Stimulated activated CD8-positive, alpha-beta memory T cell treated with anti-CD3 and anti-CD28 coated beads, Interleukin-7, amount 100 ng/mL, for 1 hour (primary cell): ENCODE measurements around the gene PLK2.

Experiments used
- DNase-seq, 2 donors: peaks; one replicate each; pipeline ENCODE4 v3.0.0-alpha.2; 2020; ENCODE audit warnings: low read depth in 2 of 2

Gene PLK2

GRCh38 chr5:58460002-58460731, at the start of gene PLK2:
Gene PLK2 (minus strand): TSS chr5:58460086. CDS start chr5:58459959, 127 bp downstream.
- DNase-seq, result peak; percentile 86

GRCh38 chr5:58507715-58508114, 47.8 kb upstream of the PLK2 start:
- DNase-seq, result no peak

GRCh38 chr5:58505971-58506640, 46.2 kb upstream of the PLK2 start:
- DNase-seq, result no peak

- DNase-seq, result no peak
Measured at GRCh38 chr5:58505502-58505901, 45.6 kb upstream of the PLK2 start.

- no peak for DNase-seq
Measured at GRCh38 chr5:58504766-58505165, 44.9 kb upstream of the PLK2 start.

- no peak for DNase-seq
Measured at GRCh38 chr5:58503390-58504046, 43.6 kb upstream of the PLK2 start.

GRCh38 chr5:58501778-58502417, 42.0 kb upstream of the PLK2 start:
- no peak for DNase-seq

GRCh38 chr5:58499941-58500340, 40.1 kb upstream of the PLK2 start:
- no peak for DNase-seq

GRCh38 chr5:58499231-58499630, 39.3 kb upstream of the PLK2 start:
- no peak for DNase-seq

- DNase-seq, result no peak
Measured at GRCh38 chr5:58498340-58498942, 38.6 kb upstream of the PLK2 start.

- DNase-seq, result no peak
Measured at GRCh38 chr5:58497921-58498320, 38.0 kb upstream of the PLK2 start.

GRCh38 chr5:58497386-58497785, 37.5 kb upstream of the PLK2 start:
- no peak for DNase-seq

GRCh38 chr5:58496488-58496887, 36.6 kb upstream of the PLK2 start:
- no peak for DNase-seq

- DNase-seq, result no peak
Measured at GRCh38 chr5:58493141-58493540, 33.3 kb upstream of the PLK2 start.

GRCh38 chr5:58491216-58491892, 31.5 kb upstream of the PLK2 start, which contains the start of gene GAPT:
Gene GAPT (plus strand): TSS chr5:58491435. CDS start chr5:58494537, 3,102 bp downstream.
- no peak for DNase-seq

- no peak for DNase-seq
Measured at GRCh38 chr5:58490402-58491050, 30.6 kb upstream of the PLK2 start.

- no peak for DNase-seq
Measured at GRCh38 chr5:58486290-58486689, 26.4 kb upstream of the PLK2 start.

- no peak for DNase-seq
Measured at GRCh38 chr5:58484505-58484904, 24.6 kb upstream of the PLK2 start.

GRCh38 chr5:58482536-58482935, 22.6 kb upstream of the PLK2 start:
- DNase-seq, result no peak

GRCh38 chr5:58481828-58482227, 21.9 kb upstream of the PLK2 start:
- no peak for DNase-seq
